GM19023 (cell line): ENCODE results near the gene UNC79.
"Not testable (repeated sequence)": the region's sequence is repeated elsewhere in the genome, so short reads cannot be mapped to it uniquely, and the experiment has no call there.

Experiments
- ATAC-seq: cut with Tn5 transposase; IDR thresholded peaks from one replicate; pipeline ENCODE4 v1.9.1; 2021; ENCODE audit warnings: mild to moderate bottlenecking, moderate library complexity; ENCODE audit not compliant: unreplicated experiment

UNC79 gene

DNA sequence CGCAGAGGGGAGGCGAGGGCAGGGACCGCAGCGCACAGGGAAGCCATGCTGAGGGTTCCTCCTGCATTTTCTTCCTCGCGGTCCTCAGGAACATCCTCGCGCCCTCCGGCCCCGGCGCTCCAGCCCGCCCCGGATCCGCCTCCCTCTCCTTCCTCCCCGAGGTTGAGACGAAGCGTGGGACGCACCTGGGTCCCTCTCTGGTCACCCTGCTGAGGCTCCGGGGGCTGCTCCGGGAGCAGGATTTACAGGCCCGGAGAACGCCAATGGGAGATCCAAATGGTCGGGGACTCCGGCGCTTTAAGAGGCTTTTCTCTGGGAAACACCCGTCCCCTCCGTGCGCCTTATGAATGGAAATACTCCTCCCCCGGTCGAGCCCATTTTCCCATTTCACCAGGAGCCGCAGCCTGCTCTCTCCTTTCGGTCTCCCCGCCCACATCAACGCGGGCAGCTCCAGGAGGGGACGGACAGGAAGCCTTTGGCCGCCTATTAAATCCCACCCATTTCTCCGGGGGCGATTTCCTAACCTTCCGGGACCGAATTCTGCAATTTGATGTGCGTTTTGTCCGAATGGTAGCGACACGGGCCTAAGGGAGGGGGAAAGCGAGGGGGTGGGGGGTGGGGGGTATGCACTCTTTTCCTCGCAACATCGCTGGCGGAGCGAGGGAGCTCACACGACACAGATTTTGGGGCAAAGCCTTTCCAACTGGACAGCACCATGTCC lies at the start of gene UNC79:
Gene UNC79 (plus strand): TSS at position 625 of the 721 bp plus-strand sequence. CDS start 91 bp downstream, at position 716.
- ATAC-seq, result no peak

DNA sequence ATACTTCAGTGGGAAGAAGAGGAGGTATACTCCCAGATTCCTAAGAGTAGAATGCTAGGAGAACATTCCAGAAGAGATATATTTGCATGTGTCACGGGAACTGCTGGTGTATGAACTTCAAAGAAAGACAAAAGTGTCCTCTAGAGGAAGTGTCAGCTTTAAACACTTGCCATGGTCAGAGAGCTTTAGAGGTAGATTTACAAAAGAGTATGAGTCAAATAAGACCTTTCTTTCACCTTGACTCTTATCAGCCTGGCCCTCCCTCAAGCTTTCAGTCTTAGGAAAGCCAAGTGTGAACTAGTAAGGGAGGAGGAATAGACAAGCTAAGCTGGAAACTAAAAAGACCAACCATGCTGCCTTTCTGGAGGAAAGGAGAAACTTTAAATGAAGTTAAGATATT lies 49.1 kb upstream of the UNC79 start:
- no peak for ATAC-seq

DNA sequence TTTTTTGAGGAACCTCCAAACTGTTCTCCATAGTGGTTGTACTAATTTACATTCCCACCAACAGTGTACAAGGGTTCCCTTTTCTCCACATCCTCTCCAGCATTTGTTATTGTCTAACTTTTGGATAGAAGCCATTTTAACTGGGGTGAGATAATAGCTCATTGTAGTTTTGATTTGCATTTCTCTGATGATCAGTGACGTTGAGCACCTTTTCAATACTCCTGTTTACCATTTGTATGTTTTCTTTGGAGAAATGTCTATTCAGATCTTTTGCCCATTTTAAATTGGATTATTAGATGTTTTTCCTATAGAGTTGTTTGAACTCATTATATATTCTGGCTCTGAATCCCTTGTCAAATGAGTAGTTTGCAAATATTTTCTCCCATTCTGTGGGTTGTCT lies 46.5 kb upstream of the UNC79 start:
- not testable (repeated sequence) for ATAC-seq

DNA sequence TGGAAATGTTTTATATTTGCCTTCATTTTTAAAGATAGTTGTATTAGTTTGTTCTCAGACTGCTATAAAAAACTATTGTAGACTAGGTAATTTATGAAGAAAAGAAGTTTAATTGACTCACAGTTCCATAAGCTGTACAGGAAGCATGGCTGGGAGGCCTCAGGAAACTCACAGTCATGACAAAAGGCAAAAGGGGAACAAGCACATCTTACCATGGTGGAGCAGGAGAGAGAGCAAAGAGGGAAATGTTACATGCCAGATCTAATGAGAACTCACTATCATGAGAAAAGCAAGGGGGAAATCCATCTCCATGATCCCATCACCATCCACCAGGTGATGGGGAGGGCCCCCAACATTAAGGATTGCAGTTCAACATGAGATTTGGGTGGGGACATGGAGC lies 35.5 kb upstream of the UNC79 start:
- no peak for ATAC-seq

- ATAC-seq, result no peak
These were observed 34.3 kb upstream of the UNC79 start for GRCh38 chr14:93396456-93396855.

DNA sequence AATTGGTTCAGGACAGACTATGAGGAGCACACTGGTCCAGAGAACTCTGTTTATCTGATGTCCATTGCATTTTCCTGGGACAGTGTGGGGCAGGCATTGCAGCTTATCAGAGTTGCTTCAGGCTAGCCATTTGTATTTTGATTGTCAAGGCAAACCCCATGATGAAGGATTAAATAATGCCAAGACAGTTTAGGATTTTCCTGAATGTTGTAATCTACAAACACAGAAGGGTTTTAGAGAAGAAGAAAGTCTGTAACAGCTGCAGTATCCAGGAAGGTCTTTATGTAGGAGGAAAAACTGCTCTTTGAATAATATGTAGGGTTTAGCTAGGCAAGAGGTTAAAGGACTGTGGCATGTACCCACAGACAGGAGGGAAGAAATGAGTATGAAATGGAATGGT lies 32.2 kb upstream of the UNC79 start:
- no peak for ATAC-seq

GRCh38 chr14:93402951-93403350 lies 27.8 kb upstream of the UNC79 start:
- no peak for ATAC-seq

- ATAC-seq, result no peak
These were observed 20.7 kb upstream of the UNC79 start for GRCh38 chr14:93410021-93410420.

- no peak for ATAC-seq
These were observed 19.8 kb upstream of the UNC79 start for GRCh38 chr14:93410893-93411292.

DNA sequence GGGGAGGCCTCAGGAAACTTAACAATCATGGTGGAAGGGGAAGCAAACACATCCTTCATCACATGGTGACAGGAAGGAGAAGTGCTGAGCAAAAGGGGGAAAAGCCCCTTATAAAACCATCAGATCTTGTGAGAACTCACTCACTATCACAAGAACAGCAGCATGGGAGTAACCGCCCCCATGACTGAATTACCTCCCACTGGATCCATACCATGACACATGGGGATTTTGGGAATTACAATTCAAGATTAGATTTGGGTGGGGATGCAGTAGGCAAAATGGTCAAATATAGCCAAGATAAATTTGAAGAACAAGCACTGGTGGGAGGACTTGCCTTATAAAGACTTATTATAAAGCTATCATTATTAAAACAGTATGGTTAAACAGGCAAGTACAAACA lies 5.6 kb upstream of the UNC79 start:
- not testable (repeated sequence) for ATAC-seq

DNA sequence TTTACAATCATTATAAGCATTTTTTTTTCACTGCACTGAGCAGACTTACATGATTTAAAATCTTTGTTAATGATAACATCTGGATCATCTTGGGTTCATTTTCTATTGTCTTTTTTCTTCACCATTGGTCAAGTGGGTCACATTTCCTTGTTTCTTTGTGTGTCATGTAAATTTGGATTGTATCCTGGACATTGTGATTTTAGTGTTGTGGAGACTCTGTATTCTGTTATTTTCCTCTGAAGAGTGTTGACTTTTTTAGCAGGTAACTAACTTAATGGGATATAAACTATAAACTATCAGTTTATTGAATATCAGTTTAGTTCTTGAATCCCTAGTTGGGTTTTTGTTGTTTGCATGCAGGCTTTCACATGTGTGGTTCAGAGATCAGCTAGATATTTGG lies 4.0 kb upstream of the UNC79 start:
- ATAC-seq, result no peak

GRCh38 chr14:93431036-93431670 lies 414 bp downstream of the UNC79 start:
- no peak for ATAC-seq

- no peak for ATAC-seq
These were observed 23.5 kb downstream of the UNC79 start for GRCh38 chr14:93454224-93454623.

- ATAC-seq, result no peak
These were observed 25.6 kb downstream of the UNC79 start for GRCh38 chr14:93456356-93456755.

DNA sequence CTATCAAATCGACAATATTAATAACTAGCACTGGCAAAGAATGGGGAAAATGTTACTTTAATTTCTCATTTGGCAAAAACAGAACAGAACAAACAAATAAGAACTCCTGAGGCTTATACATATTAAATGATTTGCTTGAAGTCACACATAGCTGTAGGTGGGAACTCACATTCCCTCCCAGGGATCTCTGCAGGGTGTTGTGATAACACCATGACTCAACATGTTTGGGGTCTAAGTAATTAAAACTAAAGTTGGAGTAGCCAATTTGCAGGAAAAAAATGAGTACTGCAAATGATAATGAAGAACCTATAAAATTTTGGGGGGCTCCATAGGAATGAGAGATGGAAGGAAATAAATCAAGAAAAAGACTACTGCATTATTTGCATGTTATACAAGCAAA lies 27.5 kb downstream of the UNC79 start:
- ATAC-seq, result no peak

DNA sequence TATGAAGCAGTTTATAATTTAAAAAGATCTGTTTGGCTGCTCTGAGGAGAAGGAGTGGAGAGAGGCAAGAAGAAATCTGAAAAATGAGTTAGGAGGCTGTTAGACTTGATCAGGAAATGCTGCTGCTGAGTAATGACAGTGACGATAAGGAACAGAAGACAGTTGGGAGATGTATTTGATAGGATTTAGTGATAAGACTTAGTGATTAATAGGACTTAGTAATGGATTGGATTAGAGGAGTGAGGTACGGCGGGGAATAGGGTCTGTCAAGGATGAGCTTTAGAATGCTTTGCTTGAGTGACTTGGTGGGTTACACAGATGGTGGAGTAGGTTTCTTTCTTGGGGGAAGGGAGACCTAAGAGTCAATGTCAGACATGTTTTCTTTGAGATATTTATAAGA lies 31.7 kb downstream of the UNC79 start:
- ATAC-seq, result no peak

- no peak for ATAC-seq
These were observed 33.5 kb downstream of the UNC79 start for GRCh38 chr14:93464271-93464670.

DNA sequence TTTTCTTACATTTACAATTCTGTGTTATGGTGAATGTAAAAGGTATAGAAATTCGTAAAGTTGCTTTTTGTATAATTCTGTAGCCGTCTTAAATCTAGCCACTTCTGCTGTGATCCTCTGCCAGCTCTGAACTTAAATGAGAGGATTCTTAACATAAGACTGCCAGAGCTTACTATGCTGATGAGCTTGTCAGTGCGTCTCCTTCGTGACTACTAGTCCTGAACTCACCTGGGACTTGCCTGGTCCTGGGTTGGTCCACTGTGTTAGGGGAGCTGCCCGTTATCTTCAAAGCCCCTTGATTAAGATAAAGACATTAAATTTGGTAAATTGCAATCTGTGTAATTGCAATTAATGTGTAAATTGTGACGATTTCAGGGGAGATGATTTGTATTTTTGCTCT lies 44.7 kb downstream of the UNC79 start:
- no peak for ATAC-seq

- ATAC-seq, result no peak
These were observed 45.6 kb downstream of the UNC79 start for GRCh38 chr14:93476305-93476704.

GRCh38 chr14:93479074-93479473 lies 48.3 kb downstream of the UNC79 start:
- ATAC-seq, result not testable (repeated sequence)

- ATAC-seq, result no peak
These were observed 50.1 kb downstream of the UNC79 start for GRCh38 chr14:93480867-93481266.

GRCh38 chr14:93481758-93482157 lies 51.0 kb downstream of the UNC79 start:
- no peak for ATAC-seq

- no peak for ATAC-seq
These were observed 59.3 kb downstream of the UNC79 start for GRCh38 chr14:93490001-93490400.
